ENCODE data around the gene FHIT. TPM values are rescaled to one million over a fixed set of nuclear protein-coding genes. Genes with fewer than 3 reads are reported as not detected.

Gene FHIT
- total and polyA plus RNA-seq, 2 of the 4 experiments (the other 2 are of a cell fraction): 0.07 TPM; not detected in 1

GRCh38 chr3:60154011-60154410 lies 1097.2 kb downstream of the FHIT start:
- no peak overlapping the region for H3K27ac ChIP-seq (ENCODE audit: insufficient read depth, low read length)
- no peak overlapping the region for H2BK5ac ChIP-seq (ENCODE audit: low read depth, low read length, poor library complexity, severe bottlenecking)
- no peak overlapping the region for H4K91ac ChIP-seq (ENCODE audit: insufficient read depth, low read depth, low read length)
- no peak overlapping the region for H2AFZ ChIP-seq (replicated peaks; ENCODE audit: low read length, poor library complexity)
- H3K27me3 ChIP-seq (ENCODE audit: control insufficient read depth, insufficient read depth, low read length): no peaks in the 10 kb centered on the region
- in situ Hi-C loops (cut with MboI; ENCODE audit: low sequenced_read_pairs): no loop called here
- no peaks in the 10 kb centered on the region for H3K9me1 ChIP-seq (ENCODE audit: insufficient read depth, low read length)
- BruUV-seq (replicated peaks): no TSS peak
- no peak overlapping the region for H2BK20ac ChIP-seq (ENCODE audit: low read depth, low read length)
- no peak overlapping the region for H3K4me3 ChIP-seq (ENCODE audit: insufficient read depth, low read depth, low read length)
- H2BK120ac ChIP-seq (ENCODE audit: low read depth, low read length): no peak overlapping the region
- no peak overlapping the region for H3K4ac ChIP-seq (ENCODE audit: low read depth, low read length)
- intact Hi-C loops (cut with micrococcal nuclease): no loop called here
- H4K5ac ChIP-seq (ENCODE audit: low read depth, low read length): no peak overlapping the region
- H3K79me1 ChIP-seq (ENCODE audit: low read depth in 1 of 2, low read length in 2 of 2): no peaks in the 10 kb centered on the region
- no peaks in the 10 kb centered on the region for H3K9me3 ChIP-seq (ENCODE audit: control insufficient read depth, insufficient read depth, low read length)
- no peak overlapping the region for H2BK15ac ChIP-seq (ENCODE audit: low read depth, low read length)
- CTCF ChIA-PET: no interaction called here
- no peak for TF ChIP-seq CEBPB (IDR thresholded peaks at IDR 0.05; ENCODE audit: low read depth, low read length)
- TF ChIP-seq RCOR1 (IDR thresholded peaks at IDR 0.05; ENCODE audit: insufficient replicate concordance, low read length): no peak
- TF ChIP-seq, protein P1, sequence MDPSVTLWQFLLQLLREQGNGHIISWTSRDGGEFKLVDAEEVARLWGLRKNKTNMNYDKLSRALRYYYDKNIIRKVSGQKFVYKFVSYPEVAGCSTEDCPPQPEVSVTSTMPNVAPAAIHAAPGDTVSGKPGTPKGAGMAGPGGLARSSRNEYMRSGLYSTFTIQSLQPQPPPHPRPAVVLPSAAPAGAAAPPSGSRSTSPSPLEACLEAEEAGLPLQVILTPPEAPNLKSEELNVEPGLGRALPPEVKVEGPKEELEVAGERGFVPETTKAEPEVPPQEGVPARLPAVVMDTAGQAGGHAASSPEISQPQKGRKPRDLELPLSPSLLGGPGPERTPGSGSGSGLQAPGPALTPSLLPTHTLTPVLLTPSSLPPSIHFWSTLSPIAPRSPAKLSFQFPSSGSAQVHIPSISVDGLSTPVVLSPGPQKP (IDR thresholded peaks at IDR 0.05; ENCODE audit: borderline replicate concordance, low read depth, low read length): no peak
- TF ChIP-seq RFX5 (IDR thresholded peaks at IDR 0.05; ENCODE audit: low read depth, low read length): no peak
- no peak for TF ChIP-seq MAFK (IDR thresholded peaks at IDR 0.05; ENCODE audit: low read depth, low read length)
- no peak for TF ChIP-seq POLR2A (IDR thresholded peaks at IDR 0.05; ENCODE audit: low read depth, low read length)
- TF ChIP-seq MXI1 (IDR thresholded peaks at IDR 0.05; ENCODE audit: borderline replicate concordance, low read depth, low read length): no peak
- TF ChIP-seq, protein P2, sequence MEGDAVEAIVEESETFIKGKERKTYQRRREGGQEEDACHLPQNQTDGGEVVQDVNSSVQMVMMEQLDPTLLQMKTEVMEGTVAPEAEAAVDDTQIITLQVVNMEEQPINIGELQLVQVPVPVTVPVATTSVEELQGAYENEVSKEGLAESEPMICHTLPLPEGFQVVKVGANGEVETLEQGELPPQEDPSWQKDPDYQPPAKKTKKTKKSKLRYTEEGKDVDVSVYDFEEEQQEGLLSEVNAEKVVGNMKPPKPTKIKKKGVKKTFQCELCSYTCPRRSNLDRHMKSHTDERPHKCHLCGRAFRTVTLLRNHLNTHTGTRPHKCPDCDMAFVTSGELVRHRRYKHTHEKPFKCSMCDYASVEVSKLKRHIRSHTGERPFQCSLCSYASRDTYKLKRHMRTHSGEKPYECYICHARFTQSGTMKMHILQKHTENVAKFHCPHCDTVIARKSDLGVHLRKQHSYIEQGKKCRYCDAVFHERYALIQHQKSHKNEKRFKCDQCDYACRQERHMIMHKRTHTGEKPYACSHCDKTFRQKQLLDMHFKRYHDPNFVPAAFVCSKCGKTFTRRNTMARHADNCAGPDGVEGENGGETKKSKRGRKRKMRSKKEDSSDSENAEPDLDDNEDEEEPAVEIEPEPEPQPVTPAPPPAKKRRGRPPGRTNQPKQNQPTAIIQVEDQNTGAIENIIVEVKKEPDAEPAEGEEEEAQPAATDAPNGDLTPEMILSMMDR (conservative IDR thresholded peaks at IDR 0.05; ENCODE audit: low read depth, low read length): no peak
- no peak for TF ChIP-seq CHD1 (IDR thresholded peaks at IDR 0.05; ENCODE audit: low read depth, low read length)
- no peak for TF ChIP-seq BHLHE40 (IDR thresholded peaks at IDR 0.05; ENCODE audit: low read depth, low read length)
- H3K9ac ChIP-seq (ENCODE audit: low read depth, low read length): no peak overlapping the region
- no peak overlapping the region for H4K8ac ChIP-seq (ENCODE audit: low read depth in 2 of 2, low read length in 2 of 2)
- POLR2A ChIA-PET (ENCODE audit: unreplicated experiment): no interaction called here
- DNase-seq (no peak), ATAC-seq (ENCODE audit: low read depth) (no peak)
- no peak overlapping the region for H3K14ac ChIP-seq (replicated peaks; ENCODE audit: low read depth, low read length)
- no peaks in the 10 kb centered on the region for H3K4me1 ChIP-seq (ENCODE audit: control insufficient read depth, insufficient read depth, low read length)
- no peak overlapping the region for H3K4me2 ChIP-seq (ENCODE audit: low read depth, low read length)
- no peaks in the 10 kb centered on the region for H4K20me1 ChIP-seq (ENCODE audit: insufficient read depth, low read length)
- no peaks in the 10 kb centered on the region for H3K36me3 ChIP-seq (ENCODE audit: control insufficient read depth, insufficient read depth, low read length)
- H3K23ac ChIP-seq (ENCODE audit: low read depth, low read length): no peak overlapping the region
- H3K18ac ChIP-seq (ENCODE audit: low read depth, low read length): no peak overlapping the region
- H3K56ac ChIP-seq (ENCODE audit: extremely low read depth, insufficient read depth, low read length): no peak overlapping the region
- no peak overlapping the region for H2AK5ac ChIP-seq (ENCODE audit: low read depth, low read length)
- dilution Hi-C loops (cut with HindIII; ENCODE audit: low sequenced_read_pairs, unreplicated experiment): no loop called here
- no CpG with 5 or more reads among the region's 4 CpGs for WGBS, 2 experiments (ENCODE audit: extremely low coverage in 2 of 2, insufficient read length in 1 of 2)
- no peak overlapping the region for H2AK9ac ChIP-seq (replicated peaks; ENCODE audit: low read depth, low read length, poor library complexity)
